SK-N-SH treated with all-trans-retinoic acid at 6 μM for 48 hours (cell line): Measurements from ENCODE around the gene FOXP4.

Experiments
- ATAC-seq: fragments of 200-7000 bp; cut with Tn5 transposase; 3 replicates; pipeline ENCODE4 v1.9.1; 2020; ENCODE audit warnings: mild to moderate bottlenecking, moderate library complexity
- ARNTL ChIP-seq: fragments of 450-650 bp; formaldehyde crosslinking; IDR thresholded peaks from 2 replicates; pipeline ENCODE4 v1.5.0; 2020; ENCODE audit warnings: low read depth, mild to moderate bottlenecking, moderate library complexity, borderline replicate concordance
- BACH2 ChIP-seq: fragments of 250-450 bp; sonication (Bioruptor Pico); IDR thresholded peaks from 2 replicates; pipeline ENCODE4 v1.9.0; 2021; ENCODE audit warnings: mild to moderate bottlenecking, borderline replicate concordance
- CREB5 ChIP-seq: fragments of 250-450 bp; sonication (Bioruptor Pico); IDR thresholded peaks from 2 replicates; pipeline ENCODE4 v1.5.1; 2020; ENCODE audit warnings: low read depth, mild to moderate bottlenecking, moderate library complexity
- CSDC2 ChIP-seq: fragments of 250-450 bp; sonication (Bioruptor Pico); IDR thresholded peaks from 2 replicates; pipeline ENCODE4 v1.5.0; 2020; ENCODE audit warnings: mild to moderate bottlenecking, moderate library complexity
- CSRNP3 ChIP-seq: fragments of 250-450 bp; sonication (Bioruptor Pico); IDR thresholded peaks from 2 replicates; pipeline ENCODE4 v1.5.1; 2021; ENCODE audit warnings: mild to moderate bottlenecking, moderate library complexity
- ESRRG ChIP-seq: fragments of 250-450 bp; sonication (Bioruptor Pico); IDR thresholded peaks from 2 replicates; pipeline ENCODE4 v1.6.1; 2021; ENCODE audit warnings: mild to moderate bottlenecking
- GLIS3 ChIP-seq: fragments of 250-450 bp; sonication (Bioruptor Pico); IDR thresholded peaks from 2 replicates; pipeline ENCODE4 v1.5.0; 2020; ENCODE audit warnings: mild to moderate bottlenecking, moderate library complexity
- ISL1 ChIP-seq: fragments of 250-450 bp; sonication (Bioruptor Pico); IDR thresholded peaks from 2 replicates; pipeline ENCODE4 v2.1.2; 2022; ENCODE audit warnings: mild to moderate bottlenecking, moderate library complexity
- OSR1 ChIP-seq: fragments of 250-450 bp; sonication (Bioruptor Pico); IDR thresholded peaks from 2 replicates; pipeline ENCODE4 v1.8.0; 2022; ENCODE audit warnings: moderate library complexity, mild to moderate bottlenecking, inconsistent platforms
- PPARA ChIP-seq: fragments of 250-450 bp; sonication (Bioruptor Pico); IDR thresholded peaks from 2 replicates; pipeline ENCODE4 v1.5.0; 2020; ENCODE audit warnings: mild to moderate bottlenecking, borderline replicate concordance
- SNAI2 ChIP-seq: fragments of 250-450 bp; sonication (Bioruptor Pico); IDR thresholded peaks from 2 replicates; pipeline ENCODE4 v1.5.0; 2020; ENCODE audit warnings: mild to moderate bottlenecking, moderate library complexity
- TOX ChIP-seq: fragments of 250-450 bp; sonication (Bioruptor Pico); IDR thresholded peaks from 2 replicates; pipeline ENCODE4 v1.8.0; 2021; ENCODE audit warnings: mild to moderate bottlenecking, moderate library complexity, borderline replicate concordance
- ZC3H10 ChIP-seq: fragments of 250-450 bp; sonication (Bioruptor Pico); IDR thresholded peaks from 2 replicates; pipeline ENCODE4 v1.5.1; 2021; ENCODE audit warnings: mild to moderate bottlenecking, moderate library complexity
- ZFP3 ChIP-seq: fragments of 250-450 bp; sonication (Bioruptor Pico); IDR thresholded peaks from 2 replicates; pipeline ENCODE4 v1.5.0; 2020; ENCODE audit warnings: mild to moderate bottlenecking, moderate library complexity
- ZFP30 ChIP-seq: fragments of 450-650 bp; formaldehyde crosslinking; IDR thresholded peaks from 2 replicates; pipeline ENCODE4 v1.5.0; 2022; ENCODE audit warnings: mild to moderate bottlenecking, moderate library complexity
- ZNF565 ChIP-seq: fragments of 450-650 bp; formaldehyde crosslinking; conservative IDR thresholded peaks from 2 replicates; pipeline ENCODE4 v1.5.0; 2020; ENCODE audit warnings: low read depth, mild to moderate bottlenecking, moderate library complexity
- ZNF70 ChIP-seq: fragments of 450-650 bp; formaldehyde crosslinking; IDR thresholded peaks from 2 replicates; pipeline ENCODE4 v1.5.0; 2020; ENCODE audit warnings: mild to moderate bottlenecking, moderate library complexity
- ZNF8 ChIP-seq: fragments of 450-650 bp; formaldehyde crosslinking; IDR thresholded peaks from 2 replicates; pipeline ENCODE4 v1.5.0; 2020; ENCODE audit warnings: mild to moderate bottlenecking, moderate library complexity
- TF ChIP-seq, protein P1 (sequence below): fragments of 250-450 bp; sonication (Bioruptor Pico); IDR thresholded peaks from 2 replicates; pipeline ENCODE4 v1.5.0; 2020; ENCODE audit warnings: mild to moderate bottlenecking, moderate library complexity
- TF ChIP-seq, protein P2 (sequence below): fragments of 250-450 bp; sonication (Bioruptor Pico); IDR thresholded peaks from 2 replicates; pipeline ENCODE4 v1.8.0; 2021; ENCODE audit warnings: low read depth, mild to moderate bottlenecking, moderate library complexity, borderline replicate concordance

FOXP4 gene

GRCh38 chr6:41535766-41536165 is 10.4 kb upstream of the FOXP4 start:
- ATAC-seq = no peak
- TF ChIP-seq ZC3H10 (CRISPR knock-in tag) = no peak
- TF ChIP-seq PPARA (CRISPR knock-in tag) = no peak
- no peak for TF ChIP-seq CSDC2 (CRISPR knock-in tag)
- TF ChIP-seq ZNF8 (CRISPR knock-in tag) = no peak
- no peak for TF ChIP-seq ZNF70 (CRISPR knock-in tag)
- no peak for TF ChIP-seq BACH2 (CRISPR knock-in tag)
- no peak for TF ChIP-seq OSR1 (CRISPR knock-in tag)
- no peak for TF ChIP-seq ISL1 (CRISPR knock-in tag)
- TF ChIP-seq, all 23 proteins: peak for 0

- no peak for TF ChIP-seq CSRNP3 (CRISPR knock-in tag)
- no peak for TF ChIP-seq GLIS3
- TF ChIP-seq BACH2 (CRISPR knock-in tag) = no peak
- no peak for TF ChIP-seq ESRRG
- no peak for TF ChIP-seq SNAI2 (CRISPR knock-in tag)
- TF ChIP-seq CREB5 (CRISPR knock-in tag) = no peak
- TF ChIP-seq ZNF70 (CRISPR knock-in tag) = no peak
- no peak for ATAC-seq
Measured at GRCh38 chr6:41536795-41537758, 9.1 kb upstream of the FOXP4 start.

DNA sequence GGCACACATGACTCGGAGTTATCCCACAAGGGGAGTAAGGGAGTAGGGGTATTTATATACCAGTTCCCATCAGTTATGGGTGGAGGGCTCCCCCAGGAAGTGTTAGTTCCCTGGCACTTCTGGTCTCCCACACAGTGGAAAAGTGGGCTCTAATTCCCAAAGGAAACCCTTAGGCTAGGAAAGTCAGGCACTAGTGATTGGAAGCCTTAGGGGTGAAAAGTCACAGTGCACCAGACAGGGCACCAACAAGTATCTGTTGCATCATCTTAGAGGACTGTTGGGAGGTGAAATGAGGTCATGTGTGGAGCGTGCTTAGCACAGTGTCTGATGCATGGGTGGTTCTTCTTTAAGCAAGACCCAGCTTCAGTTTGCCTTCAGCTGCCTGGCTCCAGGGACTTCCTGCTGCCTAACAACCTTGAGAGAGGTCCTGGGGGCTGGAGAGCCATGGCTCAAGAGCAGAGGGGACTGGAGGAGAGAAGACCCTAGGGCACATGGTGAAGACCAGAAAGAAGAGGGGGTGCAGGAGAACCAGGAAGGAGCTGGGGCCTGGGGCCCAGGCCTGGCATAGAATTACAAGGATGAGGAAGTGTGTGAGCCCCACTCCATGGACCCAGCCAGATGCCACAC is 7.5 kb upstream of the FOXP4 start:
- no peak for ATAC-seq
- no peak for TF ChIP-seq TOX (CRISPR knock-in tag)
- no peak for TF ChIP-seq ZNF565 (CRISPR knock-in tag)
- TF ChIP-seq, protein P1, sequence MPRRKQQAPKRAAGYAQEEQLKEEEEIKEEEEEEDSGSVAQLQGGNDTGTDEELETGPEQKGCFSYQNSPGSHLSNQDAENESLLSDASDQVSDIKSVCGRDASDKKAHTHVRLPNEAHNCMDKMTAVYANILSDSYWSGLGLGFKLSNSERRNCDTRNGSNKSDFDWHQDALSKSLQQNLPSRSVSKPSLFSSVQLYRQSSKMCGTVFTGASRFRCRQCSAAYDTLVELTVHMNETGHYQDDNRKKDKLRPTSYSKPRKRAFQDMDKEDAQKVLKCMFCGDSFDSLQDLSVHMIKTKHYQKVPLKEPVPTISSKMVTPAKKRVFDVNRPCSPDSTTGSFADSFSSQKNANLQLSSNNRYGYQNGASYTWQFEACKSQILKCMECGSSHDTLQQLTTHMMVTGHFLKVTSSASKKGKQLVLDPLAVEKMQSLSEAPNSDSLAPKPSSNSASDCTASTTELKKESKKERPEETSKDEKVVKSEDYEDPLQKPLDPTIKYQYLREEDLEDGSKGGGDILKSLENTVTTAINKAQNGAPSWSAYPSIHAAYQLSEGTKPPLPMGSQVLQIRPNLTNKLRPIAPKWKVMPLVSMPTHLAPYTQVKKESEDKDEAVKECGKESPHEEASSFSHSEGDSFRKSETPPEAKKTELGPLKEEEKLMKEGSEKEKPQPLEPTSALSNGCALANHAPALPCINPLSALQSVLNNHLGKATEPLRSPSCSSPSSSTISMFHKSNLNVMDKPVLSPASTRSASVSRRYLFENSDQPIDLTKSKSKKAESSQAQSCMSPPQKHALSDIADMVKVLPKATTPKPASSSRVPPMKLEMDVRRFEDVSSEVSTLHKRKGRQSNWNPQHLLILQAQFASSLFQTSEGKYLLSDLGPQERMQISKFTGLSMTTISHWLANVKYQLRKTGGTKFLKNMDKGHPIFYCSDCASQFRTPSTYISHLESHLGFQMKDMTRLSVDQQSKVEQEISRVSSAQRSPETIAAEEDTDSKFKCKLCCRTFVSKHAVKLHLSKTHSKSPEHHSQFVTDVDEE (CRISPR knock-in tag) = no peak
- TF ChIP-seq ZFP3 (CRISPR knock-in tag) = no peak
- TF ChIP-seq, protein P2, sequence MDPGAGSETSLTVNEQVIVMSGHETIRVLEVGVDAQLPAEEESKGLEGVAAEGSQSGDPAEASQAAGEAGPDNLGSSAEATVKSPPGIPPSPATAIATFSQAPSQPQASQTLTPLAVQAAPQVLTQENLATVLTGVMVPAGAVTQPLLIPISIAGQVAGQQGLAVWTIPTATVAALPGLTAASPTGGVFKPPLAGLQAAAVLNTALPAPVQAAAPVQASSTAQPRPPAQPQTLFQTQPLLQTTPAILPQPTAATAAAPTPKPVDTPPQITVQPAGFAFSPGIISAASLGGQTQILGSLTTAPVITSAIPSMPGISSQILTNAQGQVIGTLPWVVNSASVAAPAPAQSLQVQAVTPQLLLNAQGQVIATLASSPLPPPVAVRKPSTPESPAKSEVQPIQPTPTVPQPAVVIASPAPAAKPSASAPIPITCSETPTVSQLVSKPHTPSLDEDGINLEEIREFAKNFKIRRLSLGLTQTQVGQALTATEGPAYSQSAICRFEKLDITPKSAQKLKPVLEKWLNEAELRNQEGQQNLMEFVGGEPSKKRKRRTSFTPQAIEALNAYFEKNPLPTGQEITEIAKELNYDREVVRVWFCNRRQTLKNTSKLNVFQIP (CRISPR knock-in tag) = no peak
- TF ChIP-seq ESRRG = no peak

DNA sequence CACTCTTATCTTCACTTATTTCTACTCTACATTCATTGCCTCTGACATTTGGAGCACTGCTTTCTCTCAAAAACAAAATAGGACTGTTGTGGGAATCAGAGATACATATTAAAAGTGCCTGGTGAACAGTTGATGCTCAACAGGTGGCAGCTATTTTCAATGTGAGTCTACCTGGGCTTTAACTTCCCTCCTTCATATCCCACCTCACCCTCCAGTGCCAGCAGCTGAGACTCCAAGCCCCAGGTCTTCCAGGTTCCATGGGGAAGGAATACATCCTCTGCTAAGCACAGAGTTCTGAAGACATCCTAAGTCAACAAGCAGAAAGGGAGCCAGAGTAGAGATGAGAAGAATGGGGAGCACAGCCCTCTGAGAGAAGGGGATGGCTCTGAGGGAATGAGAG is 7.0 kb upstream of the FOXP4 start:
- no peak for ATAC-seq
- TF ChIP-seq ISL1 (CRISPR knock-in tag) = no peak
- TF ChIP-seq CSDC2 (CRISPR knock-in tag) = no peak
- TF ChIP-seq, protein P2 (CRISPR knock-in tag) = no peak
- TF ChIP-seq, protein P1 (CRISPR knock-in tag) = no peak
- no peak for TF ChIP-seq ARNTL (CRISPR knock-in tag)
- no peak for TF ChIP-seq CREB5 (CRISPR knock-in tag)
- TF ChIP-seq ZFP30 (CRISPR knock-in tag) = no peak
- no peak for TF ChIP-seq BACH2 (CRISPR knock-in tag)
- no peak for TF ChIP-seq ZC3H10 (CRISPR knock-in tag)
- no peak for TF ChIP-seq GLIS3
